GM23338 (cell line): ENCODE results near the gene CCDC124. TPM values are rescaled to one million over a fixed set of nuclear protein-coding genes. Genes with fewer than 3 reads are reported as not detected.

Source experiments
- ATAC-seq: fragments of 200-7000 bp; cut with Tn5 transposase; 3 replicates; pipeline ENCODE4 v1.9.1; 2020
- DNase-seq: peaks from one replicate; pipeline ENCODE4 v3.0.0-alpha.2; 2015; ENCODE audit warnings: low spot score
- H2AFZ ChIP-seq: fragments of 200-600 bp; sonication (generic); 2 replicates; pipeline ENCODE4 v1.8.0; 2016; ENCODE audit warnings: antibody characterized with exemption, mild to moderate bottlenecking, moderate library complexity
- H3F3A ChIP-seq: fragments of 200-600 bp; sonication (generic); replicated peaks from 2 replicates; pipeline ENCODE4 v1.8.0; 2017; ENCODE audit warnings: antibody characterized with exemption, mixed run types, low read depth
- H3K27ac ChIP-seq: fragments of 200-600 bp; sonication (generic); 2 replicates; pipeline ENCODE4 v1.6.1; 2016; ENCODE audit warnings: low read depth
- H3K27me3 ChIP-seq: fragments of 200-600 bp; sonication (generic); 2 replicates; pipeline ENCODE4 v1.8.0; 2016; ENCODE audit warnings: mild to moderate bottlenecking, mixed run types, moderate library complexity; ENCODE audit not compliant: insufficient read depth
- H3K36me3 ChIP-seq: fragments of 200-600 bp; sonication (generic); 2 replicates; pipeline ENCODE4 v1.8.0; 2016; ENCODE audit warnings: mild to moderate bottlenecking; ENCODE audit not compliant: insufficient read depth
- H3K4me1 ChIP-seq: fragments of 200-600 bp; sonication (generic); 2 replicates; pipeline ENCODE4 v1.8.0; 2016; ENCODE audit warnings: mild to moderate bottlenecking, moderate library complexity; ENCODE audit not compliant: insufficient read depth
- H3K4me2 ChIP-seq: fragments of 200-600 bp; sonication (generic); 2 replicates; pipeline ENCODE4 v1.7.1; 2017; ENCODE audit warnings: mixed run types
- H3K4me3 ChIP-seq: fragments of 200-600 bp; sonication (generic); 2 replicates; pipeline ENCODE4 v1.6.1; 2016; ENCODE audit warnings: mixed run types
- H3K79me2 ChIP-seq: fragments of 200-600 bp; sonication (generic); replicated peaks from 2 replicates; pipeline ENCODE4 v1.8.0; 2017; ENCODE audit warnings: mild to moderate bottlenecking; ENCODE audit not compliant: insufficient read depth
- H3K9me2 ChIP-seq: fragments of 200-600 bp; sonication (generic); 2 replicates; pipeline ENCODE4 v1.8.0; 2017; ENCODE audit not compliant: insufficient read depth
- H4K20me1 ChIP-seq: fragments of 200-600 bp; sonication (generic); replicated peaks from 2 replicates; pipeline ENCODE4 v1.8.0; 2017; ENCODE audit warnings: mild to moderate bottlenecking; ENCODE audit not compliant: insufficient read depth
- H3K27ac Mint-ChIP-seq: 2 replicates; pipeline ENCODE4 v1.8.0; 2020; ENCODE audit warnings: inconsistent platforms, mild to moderate bottlenecking, moderate library complexity, mixed read lengths
- H3K27me3 Mint-ChIP-seq: 3 replicates; pipeline ENCODE4 v1.8.0; 2022; ENCODE audit warnings: low read depth, mild to moderate bottlenecking, moderate library complexity, mixed read lengths, inconsistent platforms; ENCODE audit not compliant: insufficient read depth, poor library complexity
- H3K36me3 Mint-ChIP-seq: 3 replicates; pipeline ENCODE4 v1.8.0; 2021; ENCODE audit warnings: low read depth, mild to moderate bottlenecking, inconsistent platforms, moderate library complexity, mixed read lengths
- H3K4me1 Mint-ChIP-seq: 3 replicates; pipeline ENCODE4 v1.8.0; 2020; ENCODE audit warnings: mild to moderate bottlenecking, inconsistent platforms, mixed read lengths
- H3K4me3 Mint-ChIP-seq: 3 replicates; pipeline ENCODE4 v1.8.0; 2021; ENCODE audit warnings: moderate library complexity, mild to moderate bottlenecking, inconsistent platforms, mixed read lengths
- H3K9me3 Mint-ChIP-seq: 3 replicates; pipeline ENCODE4 v1.8.0; 2020; ENCODE audit warnings: moderate library complexity, mild to moderate bottlenecking, inconsistent platforms, mixed read lengths
- CREB1 ChIP-seq: fragments of 250-450 bp; sonication (Bioruptor Pico); IDR thresholded peaks from 2 replicates; pipeline ENCODE4 v1.5.0; 2020; ENCODE audit warnings: low read depth, mild to moderate bottlenecking, moderate library complexity
- EZH2 ChIP-seq: fragments of 200-600 bp; sonication (generic); IDR thresholded peaks from one replicate; pipeline ENCODE4 v1.8.0; 2017; ENCODE audit warnings: antibody characterized with exemption, mild to moderate bottlenecking, low read depth; ENCODE audit not compliant: unreplicated experiment
- EZH2phosphoT487 ChIP-seq: fragments of 200-600 bp; sonication (generic); IDR thresholded peaks from one replicate; pipeline ENCODE4 v1.8.1; 2018; ENCODE audit warnings: antibody characterized with exemption; ENCODE audit not compliant: unreplicated experiment
- JUNB ChIP-seq: IDR thresholded peaks from one replicate; pipeline ENCODE4 v1.6.1; 2016; ENCODE audit warnings: antibody characterized with exemption; ENCODE audit not compliant: unreplicated experiment
- NANOG ChIP-seq: IDR thresholded peaks from 2 replicates; pipeline ENCODE4 v1.6.1; 2016; ENCODE audit warnings: antibody characterized with exemption, borderline replicate concordance
- POLR2AphosphoS5 ChIP-seq: IDR thresholded peaks from 2 replicates; pipeline ENCODE4 v1.6.1; 2016; ENCODE audit warnings: antibody characterized with exemption, low read depth
- STAT1 ChIP-seq: IDR thresholded peaks from one replicate; pipeline ENCODE4 v1.6.1; 2016; ENCODE audit warnings: antibody characterized with exemption; ENCODE audit not compliant: unreplicated experiment
- ZNF114 ChIP-seq: fragments of 250-450 bp; sonication (Bioruptor Pico); IDR thresholded peaks from 2 replicates; pipeline ENCODE4 v1.5.0; 2020; ENCODE audit warnings: mild to moderate bottlenecking, moderate library complexity
- ZNF331 ChIP-seq: fragments of 250-450 bp; sonication (Bioruptor Pico); IDR thresholded peaks from 2 replicates; pipeline ENCODE4 v1.5.0; 2020; ENCODE audit warnings: low read depth, mild to moderate bottlenecking, moderate library complexity
- polyA plus RNA-seq: library from polyadenylated mRNA; unstranded; fragments of >200 nt; fragmentation: Nextera tagmentation; extraction: Ambion mirVana; gene quantifications from 2 replicates; pipeline ENCODE4 v1.2.1, GENCODE V29; 2016
- total RNA-seq: library from RNA; depleted of rRNA; stranded (reverse); fragments of >200 nt; shearing (Covaris generic); gene quantifications from 2 replicates; pipeline ENCODE4 v1.2.3, GENCODE V29; 2014
- TF ChIP-seq, protein P1 (sequence below): IDR thresholded peaks from 2 replicates; pipeline ENCODE4 v1.6.1; 2016; ENCODE audit warnings: antibody characterized with exemption
- TF ChIP-seq, protein P2 (sequence below): IDR thresholded peaks from one replicate; pipeline ENCODE4 v1.6.1; 2018; ENCODE audit warnings: antibody characterized with exemption; ENCODE audit not compliant: unreplicated experiment
- TF ChIP-seq, protein P3 (sequence below): fragments of 250-450 bp; sonication (Bioruptor Pico); IDR thresholded peaks from 2 replicates; pipeline ENCODE4 v1.5.0; 2020; ENCODE audit warnings: mild to moderate bottlenecking, moderate library complexity
- TF ChIP-seq, protein P4 (sequence below), 2 experiments: fragments of 200-600 bp in 1 of 2; sonication (generic) in 1 of 2; conservative IDR thresholded peaks; 2 replicates each; pipeline versions ENCODE4 v1.5.1 to v1.6.1; 2016 to 2017; ENCODE audit warnings: antibody characterized with exemption in 2 of 2, low read depth in 2 of 2, mild to moderate bottlenecking in 2 of 2, moderate library complexity in 1 of 2

Gene CCDC124
- total and polyA plus RNA-seq, 2 experiments from 2014 or later = 56.0 to 182 TPM

DNA sequence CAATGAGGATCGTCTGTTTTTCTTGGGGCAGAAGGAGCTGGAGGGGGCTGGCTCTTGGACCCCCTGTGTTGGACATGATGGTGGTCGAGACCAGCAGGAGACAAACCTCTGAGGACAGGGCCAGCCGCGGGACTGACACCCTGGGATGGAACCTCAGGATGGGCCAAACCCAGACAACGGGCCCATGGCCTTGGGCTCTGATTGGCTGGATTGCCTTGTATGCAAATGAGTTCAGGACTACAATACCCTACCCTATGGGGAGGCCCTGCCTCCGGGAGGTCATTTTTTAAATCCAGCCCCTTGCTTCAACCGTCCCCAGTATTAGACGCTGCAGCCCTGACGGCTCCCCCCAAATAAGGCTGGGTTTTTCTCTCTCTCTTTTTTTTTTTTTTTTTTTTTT lies 39.0 kb upstream of the CCDC124 start:
- Mint-ChIP-seq H3K27ac (no peak overlapping the region), H3K27me3 (peaks cover 9% of the 10 kb centered on the region), H3K4me3 (no peak overlapping the region), H3K36me3 (no peaks in the 10 kb centered on the region), H3K9me3 (peaks cover under 1% of the 10 kb centered on the region; the same call in 1 of the 3 replicates), H3K4me1 (no peaks in the 10 kb centered on the region; the same call in 2 of the 3 replicates)
- TF ChIP-seq ZNF114 (CRISPR knock-in tag) (no peak), POLR2AphosphoS5 (no peak), STAT1 (no peak), EZH2 (no peak), CREB1 (CRISPR knock-in tag) (no peak), JUNB (no peak), ZNF331 (CRISPR knock-in tag) (no peak), NANOG (no peak), EZH2phosphoT487 (no peak)
- TF ChIP-seq, protein P1, sequence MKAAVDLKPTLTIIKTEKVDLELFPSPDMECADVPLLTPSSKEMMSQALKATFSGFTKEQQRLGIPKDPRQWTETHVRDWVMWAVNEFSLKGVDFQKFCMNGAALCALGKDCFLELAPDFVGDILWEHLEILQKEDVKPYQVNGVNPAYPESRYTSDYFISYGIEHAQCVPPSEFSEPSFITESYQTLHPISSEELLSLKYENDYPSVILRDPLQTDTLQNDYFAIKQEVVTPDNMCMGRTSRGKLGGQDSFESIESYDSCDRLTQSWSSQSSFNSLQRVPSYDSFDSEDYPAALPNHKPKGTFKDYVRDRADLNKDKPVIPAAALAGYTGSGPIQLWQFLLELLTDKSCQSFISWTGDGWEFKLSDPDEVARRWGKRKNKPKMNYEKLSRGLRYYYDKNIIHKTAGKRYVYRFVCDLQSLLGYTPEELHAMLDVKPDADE = no peak
- TF ChIP-seq, protein P2, sequence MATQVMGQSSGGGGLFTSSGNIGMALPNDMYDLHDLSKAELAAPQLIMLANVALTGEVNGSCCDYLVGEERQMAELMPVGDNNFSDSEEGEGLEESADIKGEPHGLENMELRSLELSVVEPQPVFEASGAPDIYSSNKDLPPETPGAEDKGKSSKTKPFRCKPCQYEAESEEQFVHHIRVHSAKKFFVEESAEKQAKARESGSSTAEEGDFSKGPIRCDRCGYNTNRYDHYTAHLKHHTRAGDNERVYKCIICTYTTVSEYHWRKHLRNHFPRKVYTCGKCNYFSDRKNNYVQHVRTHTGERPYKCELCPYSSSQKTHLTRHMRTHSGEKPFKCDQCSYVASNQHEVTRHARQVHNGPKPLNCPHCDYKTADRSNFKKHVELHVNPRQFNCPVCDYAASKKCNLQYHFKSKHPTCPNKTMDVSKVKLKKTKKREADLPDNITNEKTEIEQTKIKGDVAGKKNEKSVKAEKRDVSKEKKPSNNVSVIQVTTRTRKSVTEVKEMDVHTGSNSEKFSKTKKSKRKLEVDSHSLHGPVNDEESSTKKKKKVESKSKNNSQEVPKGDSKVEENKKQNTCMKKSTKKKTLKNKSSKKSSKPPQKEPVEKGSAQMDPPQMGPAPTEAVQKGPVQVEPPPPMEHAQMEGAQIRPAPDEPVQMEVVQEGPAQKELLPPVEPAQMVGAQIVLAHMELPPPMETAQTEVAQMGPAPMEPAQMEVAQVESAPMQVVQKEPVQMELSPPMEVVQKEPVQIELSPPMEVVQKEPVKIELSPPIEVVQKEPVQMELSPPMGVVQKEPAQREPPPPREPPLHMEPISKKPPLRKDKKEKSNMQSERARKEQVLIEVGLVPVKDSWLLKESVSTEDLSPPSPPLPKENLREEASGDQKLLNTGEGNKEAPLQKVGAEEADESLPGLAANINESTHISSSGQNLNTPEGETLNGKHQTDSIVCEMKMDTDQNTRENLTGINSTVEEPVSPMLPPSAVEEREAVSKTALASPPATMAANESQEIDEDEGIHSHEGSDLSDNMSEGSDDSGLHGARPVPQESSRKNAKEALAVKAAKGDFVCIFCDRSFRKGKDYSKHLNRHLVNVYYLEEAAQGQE = no peak
- TF ChIP-seq, protein P3, sequence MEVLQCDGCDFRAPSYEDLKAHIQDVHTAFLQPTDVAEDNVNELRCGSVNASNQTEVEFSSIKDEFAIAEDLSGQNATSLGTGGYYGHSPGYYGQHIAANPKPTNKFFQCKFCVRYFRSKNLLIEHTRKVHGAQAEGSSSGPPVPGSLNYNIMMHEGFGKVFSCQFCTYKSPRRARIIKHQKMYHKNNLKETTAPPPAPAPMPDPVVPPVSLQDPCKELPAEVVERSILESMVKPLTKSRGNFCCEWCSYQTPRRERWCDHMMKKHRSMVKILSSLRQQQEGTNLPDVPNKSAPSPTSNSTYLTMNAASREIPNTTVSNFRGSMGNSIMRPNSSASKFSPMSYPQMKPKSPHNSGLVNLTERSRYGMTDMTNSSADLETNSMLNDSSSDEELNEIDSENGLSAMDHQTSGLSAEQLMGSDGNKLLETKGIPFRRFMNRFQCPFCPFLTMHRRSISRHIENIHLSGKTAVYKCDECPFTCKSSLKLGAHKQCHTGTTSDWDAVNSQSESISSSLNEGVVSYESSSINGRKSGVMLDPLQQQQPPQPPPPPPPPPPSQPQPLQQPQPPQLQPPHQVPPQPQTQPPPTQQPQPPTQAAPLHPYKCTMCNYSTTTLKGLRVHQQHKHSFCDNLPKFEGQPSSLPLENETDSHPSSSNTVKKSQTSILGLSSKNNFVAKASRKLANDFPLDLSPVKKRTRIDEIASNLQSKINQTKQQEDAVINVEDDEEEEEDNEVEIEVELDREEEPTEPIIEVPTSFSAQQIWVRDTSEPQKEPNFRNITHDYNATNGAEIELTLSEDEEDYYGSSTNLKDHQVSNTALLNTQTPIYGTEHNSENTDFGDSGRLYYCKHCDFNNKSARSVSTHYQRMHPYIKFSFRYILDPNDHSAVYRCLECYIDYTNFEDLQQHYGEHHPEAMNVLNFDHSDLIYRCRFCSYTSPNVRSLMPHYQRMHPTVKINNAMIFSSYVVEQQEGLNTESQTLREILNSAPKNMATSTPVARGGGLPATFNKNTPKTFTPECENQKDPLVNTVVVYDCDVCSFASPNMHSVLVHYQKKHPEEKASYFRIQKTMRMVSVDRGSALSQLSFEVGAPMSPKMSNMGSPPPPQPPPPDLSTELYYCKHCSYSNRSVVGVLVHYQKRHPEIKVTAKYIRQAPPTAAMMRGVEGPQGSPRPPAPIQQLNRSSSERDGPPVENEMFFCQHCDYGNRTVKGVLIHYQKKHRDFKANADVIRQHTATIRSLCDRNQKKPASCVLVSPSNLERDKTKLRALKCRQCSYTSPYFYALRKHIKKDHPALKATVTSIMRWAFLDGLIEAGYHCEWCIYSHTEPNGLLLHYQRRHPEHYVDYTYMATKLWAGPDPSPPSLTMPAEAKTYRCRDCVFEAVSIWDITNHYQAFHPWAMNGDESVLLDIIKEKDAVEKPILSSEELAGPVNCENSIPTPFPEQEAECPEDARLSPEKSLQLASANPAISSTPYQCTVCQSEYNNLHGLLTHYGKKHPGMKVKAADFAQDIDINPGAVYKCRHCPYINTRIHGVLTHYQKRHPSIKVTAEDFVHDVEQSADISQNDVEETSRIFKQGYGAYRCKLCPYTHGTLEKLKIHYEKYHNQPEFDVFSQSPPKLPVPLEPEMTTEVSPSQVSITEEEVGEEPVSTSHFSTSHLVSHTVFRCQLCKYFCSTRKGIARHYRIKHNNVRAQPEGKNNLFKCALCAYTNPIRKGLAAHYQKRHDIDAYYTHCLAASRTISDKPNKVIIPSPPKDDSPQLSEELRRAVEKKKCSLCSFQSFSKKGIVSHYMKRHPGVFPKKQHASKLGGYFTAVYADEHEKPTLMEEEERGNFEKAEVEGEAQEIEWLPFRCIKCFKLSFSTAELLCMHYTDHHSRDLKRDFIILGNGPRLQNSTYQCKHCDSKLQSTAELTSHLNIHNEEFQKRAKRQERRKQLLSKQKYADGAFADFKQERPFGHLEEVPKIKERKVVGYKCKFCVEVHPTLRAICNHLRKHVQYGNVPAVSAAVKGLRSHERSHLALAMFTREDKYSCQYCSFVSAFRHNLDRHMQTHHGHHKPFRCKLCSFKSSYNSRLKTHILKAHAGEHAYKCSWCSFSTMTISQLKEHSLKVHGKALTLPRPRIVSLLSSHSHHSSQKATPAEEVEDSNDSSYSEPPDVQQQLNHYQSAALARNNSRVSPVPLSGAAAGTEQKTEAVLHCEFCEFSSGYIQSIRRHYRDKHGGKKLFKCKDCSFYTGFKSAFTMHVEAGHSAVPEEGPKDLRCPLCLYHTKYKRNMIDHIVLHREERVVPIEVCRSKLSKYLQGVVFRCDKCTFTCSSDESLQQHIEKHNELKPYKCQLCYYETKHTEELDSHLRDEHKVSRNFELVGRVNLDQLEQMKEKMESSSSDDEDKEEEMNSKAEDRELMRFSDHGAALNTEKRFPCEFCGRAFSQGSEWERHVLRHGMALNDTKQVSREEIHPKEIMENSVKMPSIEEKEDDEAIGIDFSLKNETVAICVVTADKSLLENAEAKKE (CRISPR knock-in tag) = no peak
- TF ChIP-seq, protein P4, sequence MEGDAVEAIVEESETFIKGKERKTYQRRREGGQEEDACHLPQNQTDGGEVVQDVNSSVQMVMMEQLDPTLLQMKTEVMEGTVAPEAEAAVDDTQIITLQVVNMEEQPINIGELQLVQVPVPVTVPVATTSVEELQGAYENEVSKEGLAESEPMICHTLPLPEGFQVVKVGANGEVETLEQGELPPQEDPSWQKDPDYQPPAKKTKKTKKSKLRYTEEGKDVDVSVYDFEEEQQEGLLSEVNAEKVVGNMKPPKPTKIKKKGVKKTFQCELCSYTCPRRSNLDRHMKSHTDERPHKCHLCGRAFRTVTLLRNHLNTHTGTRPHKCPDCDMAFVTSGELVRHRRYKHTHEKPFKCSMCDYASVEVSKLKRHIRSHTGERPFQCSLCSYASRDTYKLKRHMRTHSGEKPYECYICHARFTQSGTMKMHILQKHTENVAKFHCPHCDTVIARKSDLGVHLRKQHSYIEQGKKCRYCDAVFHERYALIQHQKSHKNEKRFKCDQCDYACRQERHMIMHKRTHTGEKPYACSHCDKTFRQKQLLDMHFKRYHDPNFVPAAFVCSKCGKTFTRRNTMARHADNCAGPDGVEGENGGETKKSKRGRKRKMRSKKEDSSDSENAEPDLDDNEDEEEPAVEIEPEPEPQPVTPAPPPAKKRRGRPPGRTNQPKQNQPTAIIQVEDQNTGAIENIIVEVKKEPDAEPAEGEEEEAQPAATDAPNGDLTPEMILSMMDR (conservative IDR thresholded peaks at IDR 0.05; ENCODE audit: low read depth in 2 of 2) = no peak
- Histone ChIP-seq H3K36me3 (no peaks in the 10 kb centered on the region), H3K27me3 (no peaks in the 10 kb centered on the region), H4K20me1 (no peaks in the 10 kb centered on the region; the same call in 1 of the 2 replicates), H3K4me1 (peaks cover 7% of the 10 kb centered on the region; the same call in 1 of the 2 replicates), H3F3A (no peaks in the 10 kb centered on the region), H3K9me2 (no peaks in the 10 kb centered on the region), H2AFZ (no peak overlapping the region), H3K4me3 (no peak overlapping the region), H3K4me2 (no peak overlapping the region), H3K27ac (no peak overlapping the region), H3K79me2 (no peaks in the 10 kb centered on the region)
- ATAC-seq = no peak
- DNase-seq = peak; percentile 21
